Memory B cell (primary cell): Measurements from ENCODE around the gene CACNA2D4.
"Not testable (repeated sequence)": the region's sequence is repeated elsewhere in the genome, so short reads cannot be mapped to it uniquely, and the experiment has no call there.

Experiments used
- ATAC-seq: fragments of 150-1000 bp; cut with Tn5 transposase; 2 replicates; pipeline ENCODE4 v1.10.0; 2021; ENCODE audit warnings: low read depth, mild to moderate bottlenecking, moderate library complexity
- DNase-seq, 2 donors: peaks; one replicate each; pipeline ENCODE4 v3.0.0; 2022; ENCODE audit warnings: low spot score in 2 of 2
- H3K27ac Mint-ChIP-seq: one replicate; pipeline ENCODE4 v1.8.0; 2022; ENCODE audit warnings: mild to moderate bottlenecking, moderate library complexity, mixed read lengths
- H3K27me3 Mint-ChIP-seq: one replicate; pipeline ENCODE4 v1.8.0; 2022; ENCODE audit warnings: mixed read lengths
- H3K36me3 Mint-ChIP-seq: one replicate; pipeline ENCODE4 v1.8.0; 2022; ENCODE audit warnings: mild to moderate bottlenecking, mixed read lengths
- H3K4me1 Mint-ChIP-seq: one replicate; pipeline ENCODE4 v1.8.0; 2022; ENCODE audit warnings: mixed read lengths
- H3K4me3 Mint-ChIP-seq: one replicate; pipeline ENCODE4 v1.8.0; 2022; ENCODE audit warnings: mild to moderate bottlenecking, moderate library complexity, mixed read lengths
- H3K9me3 Mint-ChIP-seq: one replicate; pipeline ENCODE4 v1.8.0; 2022; ENCODE audit warnings: mixed read lengths

Gene CACNA2D4

DNA sequence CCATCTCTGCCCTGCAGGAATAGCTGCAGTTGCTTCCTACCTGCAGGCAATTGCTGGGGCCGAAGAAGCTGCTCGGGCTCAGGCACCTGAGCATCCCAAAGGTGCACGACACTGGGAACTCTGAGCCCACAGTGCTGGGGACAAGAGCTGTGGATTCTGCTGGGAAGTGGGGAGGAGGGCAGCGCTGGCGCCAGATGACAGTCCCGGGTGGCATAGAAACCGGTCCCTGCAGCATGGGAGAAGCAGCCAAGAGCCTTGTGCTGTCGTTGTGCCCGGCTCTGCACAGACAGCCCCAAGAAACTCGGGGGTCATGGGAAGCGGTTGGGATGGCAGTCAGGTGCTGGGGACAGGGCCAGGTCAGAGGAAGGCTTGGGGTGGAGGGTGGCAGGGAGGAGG, 97.6 kb downstream of the CACNA2D4 start:
- H3K4me1 Mint-ChIP-seq: peaks cover 3% of the 10 kb centered on the region
- no peaks in the 10 kb centered on the region for H3K9me3 Mint-ChIP-seq
- DNase-seq (no peak), ATAC-seq (no peak)
- peaks cover 32% of the 10 kb centered on the region for H3K27me3 Mint-ChIP-seq
- H3K36me3 Mint-ChIP-seq: no peaks in the 10 kb centered on the region
- H3K4me3 Mint-ChIP-seq: no peak overlapping the region
- H3K27ac Mint-ChIP-seq: no peak overlapping the region

DNA sequence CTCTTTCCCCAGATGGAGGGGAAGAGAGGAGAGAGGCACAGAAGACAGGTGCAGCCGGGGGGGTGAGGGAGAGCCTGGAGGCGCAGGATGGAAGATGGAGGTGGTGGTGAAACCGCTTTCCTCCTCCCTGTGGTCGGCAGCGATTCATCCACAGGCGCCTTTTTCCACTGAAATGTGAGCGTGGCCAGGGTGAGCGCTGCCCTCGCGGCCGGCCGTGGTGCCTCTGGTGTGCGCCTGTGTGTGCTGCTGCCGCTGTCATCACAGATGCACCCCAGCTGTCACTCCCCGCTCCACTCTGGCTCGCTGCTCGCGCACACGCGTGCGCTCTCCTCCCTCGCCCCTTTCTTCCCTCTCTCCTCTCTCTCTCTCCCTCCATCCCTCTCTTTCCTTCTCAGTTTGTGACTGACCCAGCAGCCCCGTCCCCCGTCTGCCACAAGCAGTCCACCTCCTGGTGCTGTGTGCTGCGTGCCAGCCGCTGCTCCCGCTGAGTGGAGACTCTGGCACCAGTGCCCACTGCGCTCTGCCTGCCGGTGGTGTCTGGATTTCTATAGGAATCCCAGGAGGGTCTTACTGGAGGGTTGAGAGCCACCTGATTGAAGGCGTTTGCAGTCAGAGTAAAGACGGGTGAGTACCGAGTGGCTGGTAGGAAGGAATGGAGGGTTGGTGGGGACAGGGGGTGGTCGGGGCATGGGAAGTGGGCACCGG, 98.1 kb downstream of the CACNA2D4 start, which contains the start of gene LRTM2:
Gene LRTM2, plus strand, starts transcription at position 375 of the 705 bp plus-strand sequence. CDS start 7,584 bp downstream, outside the sequence.
- peaks cover 33% of the 10 kb centered on the region for H3K27me3 Mint-ChIP-seq
- ATAC-seq: no peak
- no peaks in the 10 kb centered on the region for H3K9me3 Mint-ChIP-seq
- peaks cover 3% of the 10 kb centered on the region for H3K4me1 Mint-ChIP-seq
- no peak within 1 kb of the TSS for H3K4me3 Mint-ChIP-seq
- H3K27ac Mint-ChIP-seq: no peak within 1 kb of the TSS
- DNase-seq: no peak
- H3K36me3 Mint-ChIP-seq: no peaks in the 10 kb centered on the region

DNA sequence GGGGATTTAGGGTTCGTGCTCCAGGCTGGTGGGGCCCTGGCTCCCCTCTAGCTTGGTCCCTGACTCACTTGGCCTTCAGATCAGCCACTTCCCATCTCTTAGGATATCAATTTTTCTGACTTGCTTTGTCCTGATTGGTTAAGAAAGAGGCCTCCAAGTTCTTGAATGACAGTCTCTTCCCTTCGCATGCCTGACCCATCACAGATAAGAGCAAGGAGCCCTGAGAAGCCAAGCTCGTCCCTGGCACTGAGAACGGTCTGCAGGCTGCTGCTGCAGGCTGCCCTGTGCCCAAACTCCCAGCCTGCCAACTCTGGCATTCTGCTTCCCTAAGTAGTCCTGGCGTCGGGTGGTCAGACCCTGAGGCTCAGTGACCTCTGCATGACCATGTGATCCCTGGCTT, 98.9 kb downstream of the CACNA2D4 start:
- Mint-ChIP-seq H3K9me3 (no peaks in the 10 kb centered on the region), H3K27me3 (peaks cover 32% of the 10 kb centered on the region), H3K36me3 (no peaks in the 10 kb centered on the region), H3K27ac (no peak overlapping the region), H3K4me1 (peaks cover 3% of the 10 kb centered on the region), H3K4me3 (no peak overlapping the region)
- DNase-seq (no peak), ATAC-seq (no peak)

DNA sequence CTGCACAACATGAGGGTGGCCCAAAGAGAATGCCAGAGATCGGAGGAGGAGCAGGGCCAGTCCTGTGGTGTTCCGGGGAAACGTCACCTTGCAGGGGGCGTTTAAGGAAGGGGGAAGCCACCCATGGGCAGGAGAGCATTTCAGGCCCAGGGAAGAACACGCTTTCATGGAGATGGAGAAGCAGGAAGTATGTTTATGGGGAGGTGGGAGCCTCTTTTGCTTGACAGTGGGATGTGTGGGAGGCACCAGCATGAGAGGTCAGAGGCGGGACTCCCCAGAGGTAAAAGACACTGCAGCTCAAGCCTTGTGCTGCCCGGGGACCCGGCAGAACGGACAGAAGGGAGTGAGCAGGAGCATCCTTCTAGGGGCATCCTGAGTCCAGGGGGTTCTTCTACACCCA, 99.4 kb downstream of the CACNA2D4 start:
- Mint-ChIP-seq H3K9me3 (no peaks in the 10 kb centered on the region), H3K4me3 (no peak overlapping the region), H3K4me1 (peaks cover 3% of the 10 kb centered on the region), H3K27me3 (peaks cover 33% of the 10 kb centered on the region), H3K27ac (no peak overlapping the region), H3K36me3 (no peaks in the 10 kb centered on the region)
- ATAC-seq (no peak), DNase-seq (no peak)

DNA sequence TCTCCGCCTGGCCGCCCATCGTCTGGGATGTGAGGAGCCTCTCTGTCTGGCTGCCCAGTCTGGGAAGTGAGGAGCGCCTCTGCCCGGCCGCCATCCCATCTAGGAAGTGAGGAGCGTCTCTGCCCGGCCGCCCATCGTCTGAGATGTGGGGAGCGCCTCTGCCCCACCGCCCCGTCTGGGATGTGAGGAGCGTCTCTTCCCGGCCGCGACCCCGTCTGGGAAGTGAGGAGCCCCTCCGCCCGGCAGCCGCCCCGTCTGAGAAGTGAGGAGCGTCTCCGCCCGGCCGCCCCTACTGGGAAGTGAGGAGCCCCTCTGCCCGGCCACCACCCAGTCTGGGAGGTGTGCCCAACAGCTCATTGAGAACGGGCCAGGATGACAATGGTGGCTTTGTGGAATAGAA, 100.5 kb downstream of the CACNA2D4 start:
- DNase-seq, H3K27ac Mint-ChIP-seq, H3K9me3 Mint-ChIP-seq, H3K4me3 Mint-ChIP-seq, H3K36me3 Mint-ChIP-seq, H3K4me1 Mint-ChIP-seq, ATAC-seq: not testable (repeated sequence)
- H3K27me3 Mint-ChIP-seq: peaks cover 28% of the 10 kb centered on the region

DNA sequence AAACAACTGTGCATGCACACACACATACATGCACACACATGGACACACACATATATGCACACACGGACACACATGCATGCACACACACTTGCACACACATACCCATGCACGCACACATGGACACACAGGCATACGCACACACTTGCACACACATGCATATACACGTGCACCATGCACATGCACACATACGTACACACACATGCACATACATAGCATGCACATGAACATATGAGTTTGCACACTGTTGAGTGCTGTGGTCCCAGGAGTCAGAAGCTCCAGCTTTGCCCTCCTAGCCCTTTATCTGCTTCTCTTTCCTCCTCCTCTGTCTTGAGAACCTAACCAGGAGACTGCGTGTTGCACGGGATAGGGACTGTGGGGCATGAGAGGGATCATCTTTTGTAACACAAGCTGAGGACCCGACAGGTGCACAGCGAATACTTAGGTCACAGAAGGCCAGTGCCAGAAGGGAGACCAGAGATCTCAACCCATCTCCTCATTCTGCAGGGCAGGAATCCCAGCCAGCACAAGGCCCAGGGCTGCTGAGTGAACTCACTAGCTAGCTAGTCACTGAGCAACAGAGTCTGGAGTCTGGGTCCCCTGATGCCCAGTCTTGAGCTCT, 101.6 kb downstream of the CACNA2D4 start:
- no peak for DNase-seq
- no peak for ATAC-seq
- no peaks in the 10 kb centered on the region for H3K9me3 Mint-ChIP-seq
- peaks cover 23% of the 10 kb centered on the region for H3K27me3 Mint-ChIP-seq
- no peak overlapping the region for H3K4me3 Mint-ChIP-seq
- H3K36me3 Mint-ChIP-seq: no peaks in the 10 kb centered on the region
- H3K27ac Mint-ChIP-seq: no peak overlapping the region
- peaks cover 3% of the 10 kb centered on the region for H3K4me1 Mint-ChIP-seq

DNA sequence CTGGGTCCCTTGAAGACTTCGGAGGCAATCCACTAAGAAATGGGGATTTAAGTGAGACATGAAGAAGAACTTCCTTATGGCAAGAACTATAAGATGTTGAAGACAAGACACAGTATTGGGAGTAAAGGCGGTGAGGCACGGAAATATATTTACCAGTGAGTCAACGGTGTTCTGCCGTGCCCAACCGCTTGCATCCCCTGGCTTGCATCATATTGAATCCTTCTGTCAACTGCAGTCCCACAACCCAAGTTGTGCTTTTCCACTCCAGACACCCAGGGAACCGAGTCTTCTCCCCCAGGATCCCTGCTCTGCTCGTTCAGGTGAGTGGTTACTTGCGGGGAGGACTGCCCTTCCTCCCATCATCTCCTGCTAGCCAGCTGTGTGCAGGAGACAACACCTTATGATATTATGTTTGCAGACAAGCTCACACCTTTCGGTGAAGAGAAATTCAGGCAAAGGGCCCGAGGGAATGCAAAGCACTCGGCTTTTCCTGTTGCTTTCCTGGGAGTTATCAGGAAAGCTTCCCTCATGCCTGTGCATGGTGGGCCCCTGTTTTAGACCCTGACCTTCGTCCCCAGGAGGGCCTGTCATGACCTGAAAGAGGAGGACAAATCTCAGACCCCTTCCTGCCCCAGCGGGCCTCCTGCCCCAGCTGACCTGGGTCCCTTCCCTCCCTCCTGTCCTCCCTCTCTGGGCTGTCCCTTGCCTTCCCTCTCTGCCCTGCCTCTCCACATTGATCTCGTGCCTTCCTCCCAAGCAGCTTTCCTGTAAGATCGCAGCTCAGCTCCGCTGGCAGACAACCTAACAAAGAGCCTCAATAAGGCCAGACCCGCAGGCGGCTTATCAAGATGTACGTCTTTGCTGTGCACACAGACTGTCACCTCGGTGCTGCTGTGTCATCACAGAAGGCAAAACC, 102.4 kb downstream of the CACNA2D4 start:
- H3K27me3 Mint-ChIP-seq: peaks cover 19% of the 10 kb centered on the region
- H3K9me3 Mint-ChIP-seq: no peaks in the 10 kb centered on the region
- no peak overlapping the region for H3K27ac Mint-ChIP-seq
- no peak for ATAC-seq
- no peak for DNase-seq
- peaks cover 3% of the 10 kb centered on the region for H3K4me1 Mint-ChIP-seq
- H3K36me3 Mint-ChIP-seq: no peaks in the 10 kb centered on the region
- H3K4me3 Mint-ChIP-seq: no peak overlapping the region

DNA sequence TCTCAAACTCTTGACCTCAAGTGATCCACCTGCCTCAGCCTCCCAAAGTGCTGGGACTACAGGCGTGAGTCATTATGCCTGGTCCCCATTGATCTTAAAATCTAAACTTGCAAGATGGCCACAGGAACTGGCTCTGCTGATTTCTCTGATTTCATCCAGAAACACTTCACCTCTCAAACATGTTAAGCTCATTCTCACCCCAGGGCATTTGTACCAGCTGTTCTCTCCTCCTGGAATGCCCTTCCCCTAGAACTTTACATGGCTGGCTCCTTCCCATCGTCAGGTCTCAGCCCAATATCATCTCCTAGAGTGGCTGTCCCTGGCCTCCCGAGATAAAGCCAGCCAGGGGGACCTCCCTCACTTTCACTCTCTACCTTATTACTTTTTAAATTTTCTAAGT, 103.3 kb downstream of the CACNA2D4 start:
- no peak for DNase-seq
- Mint-ChIP-seq H3K9me3 (no peaks in the 10 kb centered on the region), H3K4me3 (no peak overlapping the region), H3K27ac (no peak overlapping the region), H3K27me3 (peaks cover 15% of the 10 kb centered on the region), H3K4me1 (no peaks in the 10 kb centered on the region), H3K36me3 (no peaks in the 10 kb centered on the region)
- no peak for ATAC-seq

DNA sequence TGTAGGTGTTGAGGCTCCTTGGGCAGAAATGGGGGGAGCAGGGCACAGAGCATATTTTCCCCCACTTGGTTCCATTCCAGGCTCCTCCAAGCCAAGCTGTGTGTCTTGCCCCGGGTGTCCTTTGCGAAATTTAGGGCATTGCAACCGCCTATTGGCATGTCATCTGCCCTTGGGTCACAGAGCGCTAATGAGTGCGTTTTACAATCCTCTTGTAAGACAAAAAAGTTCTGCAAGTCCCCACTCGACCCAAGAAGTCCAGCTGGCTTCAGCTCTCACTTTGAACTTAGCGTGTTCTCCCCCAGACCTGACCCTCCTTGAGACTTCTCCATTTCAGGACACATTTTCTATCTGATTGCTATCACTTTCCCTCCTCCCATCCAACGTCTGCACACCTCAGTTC, 104.2 kb downstream of the CACNA2D4 start:
- Mint-ChIP-seq H3K27ac (no peak overlapping the region), H3K36me3 (no peaks in the 10 kb centered on the region), H3K27me3 (peaks cover 12% of the 10 kb centered on the region), H3K4me3 (no peak overlapping the region), H3K9me3 (no peaks in the 10 kb centered on the region), H3K4me1 (no peaks in the 10 kb centered on the region)
- ATAC-seq (no peak), DNase-seq (no peak)

DNA sequence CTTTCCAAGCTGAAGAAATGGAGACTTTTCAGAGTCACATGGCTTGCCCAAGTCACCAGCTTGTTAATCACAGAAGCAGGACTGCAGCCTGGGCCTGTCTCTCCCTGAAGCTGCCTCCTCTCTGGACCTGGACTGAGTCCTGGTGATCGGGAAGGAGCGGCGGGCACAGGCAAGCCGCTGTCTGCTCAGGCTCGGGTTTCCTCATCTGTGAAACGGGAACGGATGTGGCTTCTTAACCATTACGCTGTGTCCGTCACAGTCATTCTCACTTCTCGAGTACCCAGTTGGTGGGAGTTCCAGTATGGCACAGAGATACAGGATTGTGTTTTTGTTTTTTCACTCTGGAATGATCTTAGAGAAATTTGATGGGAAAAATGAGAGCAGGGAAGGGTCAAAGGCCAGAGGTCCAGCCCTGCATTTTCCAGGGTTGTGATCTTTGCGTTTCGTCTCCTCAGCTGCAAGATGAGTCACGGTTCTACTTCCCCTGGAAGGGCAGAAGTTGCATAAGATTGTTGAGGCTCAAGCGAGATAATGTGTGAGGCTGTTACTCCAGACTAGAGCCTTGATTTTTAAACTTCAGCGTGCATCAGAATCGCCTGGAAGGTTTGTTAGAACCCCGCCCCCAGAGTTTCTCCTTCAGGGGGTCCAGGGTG, 105.7 kb downstream of the CACNA2D4 start:
- no peaks in the 10 kb centered on the region for H3K4me1 Mint-ChIP-seq
- ATAC-seq (peak; percentile 35), DNase-seq (no peak)
- H3K4me3 Mint-ChIP-seq: peak overlapping the region; percentile 42
- peaks cover 10% of the 10 kb centered on the region for H3K27me3 Mint-ChIP-seq
- H3K9me3 Mint-ChIP-seq: no peaks in the 10 kb centered on the region
- no peaks in the 10 kb centered on the region for H3K36me3 Mint-ChIP-seq
- H3K27ac Mint-ChIP-seq: no peak overlapping the region

DNA sequence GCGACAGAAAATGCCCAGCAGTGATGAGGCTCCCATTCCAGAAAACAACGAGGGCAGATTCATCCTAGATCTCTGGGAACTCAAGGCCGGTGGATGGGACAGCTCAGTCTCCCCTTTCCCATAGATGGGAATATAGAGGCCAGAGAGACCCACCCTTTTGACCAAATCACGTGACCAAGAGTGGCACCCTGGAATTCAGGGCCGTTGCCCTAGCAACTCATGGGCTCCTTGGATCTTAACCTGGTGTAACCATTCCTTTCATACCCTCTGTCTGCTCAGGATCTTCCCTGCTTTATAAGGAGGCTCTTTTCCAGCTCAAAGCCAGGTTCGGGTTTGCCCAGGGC, 106.5 kb downstream of the CACNA2D4 start:
- peaks cover 10% of the 10 kb centered on the region for H3K27me3 Mint-ChIP-seq
- no peak for DNase-seq
- H3K27ac Mint-ChIP-seq: no peak overlapping the region
- H3K9me3 Mint-ChIP-seq: no peaks in the 10 kb centered on the region
- H3K4me3 Mint-ChIP-seq: no peak overlapping the region
- no peaks in the 10 kb centered on the region for H3K36me3 Mint-ChIP-seq
- no peaks in the 10 kb centered on the region for H3K4me1 Mint-ChIP-seq
- no peak for ATAC-seq

DNA sequence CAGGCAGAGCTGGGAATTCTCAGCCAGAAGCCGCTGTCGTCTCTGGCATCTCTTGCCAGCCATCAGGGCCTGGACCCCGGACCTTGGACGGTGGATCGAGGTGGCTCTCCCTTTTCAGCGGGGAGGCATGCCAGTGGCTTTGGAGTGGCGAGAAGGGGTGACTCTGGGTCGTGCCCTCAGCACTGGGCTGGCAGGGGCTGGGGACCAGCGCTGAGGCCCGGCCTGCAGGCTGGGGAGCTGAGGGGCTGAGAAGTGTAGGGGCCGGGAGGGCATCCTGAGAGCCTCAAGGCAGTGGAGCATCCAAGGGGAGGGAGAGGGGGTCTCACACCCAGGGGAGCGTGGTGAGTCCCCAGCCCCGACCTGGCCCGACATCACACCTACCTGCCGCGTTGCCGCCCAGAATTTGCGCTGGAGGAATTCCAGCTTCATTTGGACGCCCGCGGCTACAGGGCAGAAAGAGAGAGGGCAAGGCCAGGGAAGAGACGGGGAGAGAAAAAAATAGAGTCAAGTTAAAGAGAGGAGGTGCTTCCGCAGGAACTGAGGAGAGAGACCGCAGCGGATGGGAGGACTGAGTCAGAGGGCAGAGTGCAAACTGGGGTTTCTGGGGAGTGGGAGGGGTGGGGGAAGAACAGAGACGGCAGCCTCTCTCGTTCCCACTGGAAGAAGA, 107.0 kb downstream of the CACNA2D4 start:
- Mint-ChIP-seq H3K4me3 (no peak overlapping the region), H3K27me3 (peaks cover 9% of the 10 kb centered on the region), H3K27ac (no peak overlapping the region), H3K9me3 (no peaks in the 10 kb centered on the region), H3K36me3 (no peaks in the 10 kb centered on the region), H3K4me1 (no peaks in the 10 kb centered on the region)
- no peak for ATAC-seq
- no peak for DNase-seq

DNA sequence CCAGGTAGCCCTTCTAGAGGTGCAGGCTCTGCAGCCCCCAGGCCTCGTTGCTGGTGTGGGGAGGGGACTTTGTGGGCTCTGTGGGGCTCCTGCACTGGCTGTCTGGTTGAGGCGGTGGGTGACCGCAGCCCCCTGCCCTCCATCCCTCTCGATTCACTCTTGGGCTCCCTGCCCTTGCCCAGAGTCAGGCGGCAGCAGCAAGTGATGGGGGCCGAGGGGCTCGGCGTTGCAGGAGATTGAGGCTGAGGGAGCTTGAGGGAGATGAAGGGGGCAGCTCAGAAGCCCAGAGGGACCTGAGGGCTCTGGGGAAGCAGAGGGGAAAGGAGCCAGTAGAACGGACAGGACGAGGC, 107.5 kb downstream of the CACNA2D4 start:
- no peak for ATAC-seq
- H3K4me3 Mint-ChIP-seq: no peak overlapping the region
- no peaks in the 10 kb centered on the region for H3K4me1 Mint-ChIP-seq
- no peaks in the 10 kb centered on the region for H3K9me3 Mint-ChIP-seq
- peaks cover 8% of the 10 kb centered on the region for H3K27me3 Mint-ChIP-seq
- DNase-seq: no peak
- no peak overlapping the region for H3K27ac Mint-ChIP-seq
- H3K36me3 Mint-ChIP-seq: no peaks in the 10 kb centered on the region
